Heart left ventricle (tissue), 16 donors: Measurements from ENCODE around the gene UNC80. TPM values are rescaled to one million over a fixed set of nuclear protein-coding genes. Genes with fewer than 3 reads are reported as not detected.
A peak's percentile ranks its signal among the peaks of the same experiment; 100 is the strongest.

Experiments
- ATAC-seq, 4 donors: fragments of 200-7000 bp; cut with Tn5 transposase; one replicate each; pipeline ENCODE4 v1.9.1; 2020 to 2022; ENCODE audit warnings: moderate library complexity in 4 of 4, mild to moderate bottlenecking in 3 of 4, moderate number of reproducible peaks in 1 of 4
- DNase-seq, 5 donors: peaks; one replicate each; pipeline ENCODE4 v3.0.0-alpha.2; 2020
- H3K27ac ChIP-seq, 12 donors: fragments of 200-600 bp; sonication (generic) in 4 of 12; one replicate each; pipeline versions ENCODE4 v1.5.0 to v1.8.0; 2016 to 2022; ENCODE audit warnings: mild to moderate bottlenecking in 2 of 12
- H3K27me3 ChIP-seq, 9 donors: fragments of 200-600 bp; sonication (generic) in 2 of 9; one replicate each; pipeline versions ENCODE4 v1.5.1 to v1.8.0; 2016 to 2022; ENCODE audit warnings: mild to moderate bottlenecking in 3 of 9
- H3K36me3 ChIP-seq, 9 donors: fragments of 200-600 bp; sonication (generic) in 2 of 9; one replicate each; pipeline versions ENCODE4 v1.5.0 to v1.8.0; 2018 to 2022; ENCODE audit warnings: mild to moderate bottlenecking in 2 of 9
- H3K4me1 ChIP-seq, 12 donors: fragments of 200-600 bp; sonication (generic) in 4 of 12; one replicate each; pipeline versions ENCODE4 v1.5.0 to v1.8.0; 2016 to 2022; ENCODE audit warnings: mild to moderate bottlenecking in 3 of 12
- H3K4me3 ChIP-seq, 12 donors: fragments of 200-600 bp; sonication (generic) in 4 of 12; one replicate each; pipeline versions ENCODE4 v1.5.0 to v1.8.0; 2017 to 2022; ENCODE audit warnings: mild to moderate bottlenecking in 9 of 12, moderate library complexity in 4 of 12
- H3K9me3 ChIP-seq, 12 donors: fragments of 200-600 bp; sonication (generic) in 4 of 12; one replicate each; pipeline versions ENCODE4 v1.5.0 to v1.8.0; 2016 to 2022; ENCODE audit warnings: mild to moderate bottlenecking in 1 of 12
- CTCF ChIP-seq, 12 donors: fragments of 200-600 bp; sonication (generic) in 4 of 12; IDR thresholded peaks; one replicate each; pipeline versions ENCODE4 v1.5.0 to v1.8.0; 2018 to 2022; ENCODE audit warnings: antibody characterized with exemption in 12 of 12, mild to moderate bottlenecking in 5 of 12
- POLR2A ChIP-seq, 2 donors: fragments of 450-650 bp; IDR thresholded peaks; one replicate each; pipeline ENCODE4 v1.6.1; 2017; ENCODE audit warnings: antibody characterized with exemption in 2 of 2, mild to moderate bottlenecking in 2 of 2, moderate library complexity in 2 of 2
- WGBS, 4 donors: extraction: QIAGEN DNeasy Blood & Tissue Kit in 2 of 4; methylation state at CpG; one replicate each; pipeline versions ENCODE4 v1.1.5 to v1.1.7; 2013 to 2018; 5-methylcytosine and 5-hydroxymethylcytosine counted together
- intact Hi-C, 10 donors: fragments of 100-400 bp; cut with DNase I; formaldehyde crosslinking; loops; one replicate each; pipeline versions ENCODE4 v1.11.1 to v1.14.2; 2022
- polyA plus RNA-seq, 2 donors: library from polyadenylated mRNA; stranded (reverse); fragments of 200-250 nt; gene quantifications; one replicate each; pipeline ENCODE4 v1.2.3, GENCODE V29; 2013
- total RNA-seq, 9 donors: library from RNA; depleted of rRNA in 2 of 9; stranded (reverse); fragments of >200 nt in 2 of 9; fragmentation: NEBNext Ultra II Directional in 3 of 9; extraction: Animal tissue kit (Norgen Biotek cat#: 25700) in 3 of 9; gene quantifications; one replicate each; pipeline versions ENCODE4 v1.1.0 to v1.2.4, GENCODE V29; 2016 to 2023
- donor health status: ischemic (EF 13 %, LVEDD 7.1; RV severe dilation, severe dysfunction).
- donor health status: healthy with polysubstance abuse.
- donor health status: DM: no; HTN: yes; CAD: no.
- donor health status: DM: no; HTN: no; CAD: no.
- donor health status: ischemic (EF 25% LVEDD 6.9; RV normal size, moderate dysfunction).
- donor health status: ischemic (EF 25% LVEDD 5.7; RV mildly dilated, moderate dysfunction).
- donor health status: healthy.
- donor health status: DM: yes; HTN: yes; CAD: no.
- donor health status: ischemic (EF 35%, LVEDD 5.7; RV mildly dilated, moderate dysfunction).
- donor health status: nonischemic (EF 11% LVEDD 7.7; RV severe dilation, severe dysfunction).
- donor health status: DM: yes; HTN: yes; CAD: no.
- donor health status: PGD.
- donor health status: ischemic (EF 29% LVEDD 5.4; RV normal size, mild dysfunction).
- donor health status: nonischemic (EF 23%, LVEDD 6.1; RV moderate dilation, normal function).

Gene UNC80
- total and polyA plus RNA-seq, 11 donors = 0.04 to 1.4 (median 0.36) TPM; not detected in 6

GRCh38 chr2:209821806-209822205 is 50.2 kb downstream of the UNC80 start:
- Histone ChIP-seq H3K4me3 (no peak overlapping the region), H3K36me3 (no peaks in the 10 kb centered on the region), H3K4me1 (no peaks in the 10 kb centered on the region), H3K27me3 (no peaks in the 10 kb centered on the region), H3K9me3 (no peaks in the 10 kb centered on the region), H3K27ac (no peak overlapping the region)
- ATAC-seq (no peak), DNase-seq (no peak)
- 85 to 87% (median 87%) methylated on average over 4 of the region's 4 CpGs for WGBS, 4 donors
- intact Hi-C loops = no loop called here
- TF ChIP-seq POLR2A (IDR thresholded peaks at IDR 0.05) = no peak
- TF ChIP-seq CTCF (IDR thresholded peaks at IDR 0.05) = no peak

- WGBS, 4 donors = 89 to 92% (median 91%) methylated on average over 3 of the region's 3 CpGs
- ATAC-seq = no peak
- intact Hi-C loops = no loop called here
Measured at GRCh38 chr2:209823484-209823883, 51.9 kb downstream of the UNC80 start.

GRCh38 chr2:209824391-209824790 is 52.8 kb downstream of the UNC80 start:
- Histone ChIP-seq H3K4me3 (no peak overlapping the region), H3K9me3 (no peaks in the 10 kb centered on the region), H3K4me1 (no peaks in the 10 kb centered on the region), H3K27ac (no peak overlapping the region), H3K27me3 (no peaks in the 10 kb centered on the region), H3K36me3 (no peaks in the 10 kb centered on the region)
- 15 to 26% (median 24%) methylated on average over 1 of the region's 1 CpG for WGBS, 4 donors
- intact Hi-C loops = no loop called here
- ATAC-seq = peak in 1 of 4 donors; percentile 89
- DNase-seq = no peak
- no peak for TF ChIP-seq CTCF (IDR thresholded peaks at IDR 0.05)
- no peak for TF ChIP-seq POLR2A (IDR thresholded peaks at IDR 0.05)

More at GRCh38 chr2:209823484-209823883, 51.9 kb downstream of the UNC80 start:
- no peak for DNase-seq
- H3K9me3 ChIP-seq = no peaks in the 10 kb centered on the region
- H3K27me3 ChIP-seq = no peaks in the 10 kb centered on the region
- H3K4me3 ChIP-seq = no peak overlapping the region
- no peaks in the 10 kb centered on the region for H3K36me3 ChIP-seq
- no peaks in the 10 kb centered on the region for H3K4me1 ChIP-seq
- H3K27ac ChIP-seq = no peak overlapping the region
- no peak for TF ChIP-seq CTCF (IDR thresholded peaks at IDR 0.05)
- no peak for TF ChIP-seq POLR2A (IDR thresholded peaks at IDR 0.05)

- H3K36me3 ChIP-seq = no peaks in the 10 kb centered on the region
- TF ChIP-seq CTCF (IDR thresholded peaks at IDR 0.05) = no peak
- H3K9me3 ChIP-seq = no peaks in the 10 kb centered on the region
- intact Hi-C loops = no loop called here
- no peaks in the 10 kb centered on the region for H3K27me3 ChIP-seq
- no peak overlapping the region for H3K4me3 ChIP-seq
- ATAC-seq (no peak), DNase-seq (no peak)
- no peak overlapping the region for H3K27ac ChIP-seq
- 79 to 93% (median 81%) methylated on average over 4 of the region's 4 CpGs for WGBS, 4 donors
- H3K4me1 ChIP-seq = no peaks in the 10 kb centered on the region
Measured at GRCh38 chr2:209830722-209831465, 59.3 kb downstream of the UNC80 start.
